HFF-Myc (cell line): ENCODE measurements around the gene SLC22A4.

ENCODE experiments used
- DNase-seq: peaks from one replicate; pipeline ENCODE4 v3.0.0-alpha.2; 2011; ENCODE audit warnings: low read depth; ENCODE audit errors: extremely low read depth
- H3K4me3 ChIP-seq: replicated peaks from 2 replicates; pipeline ENCODE4 v1.5.1; 2011; ENCODE audit warnings: low read depth, mild to moderate bottlenecking, control low read depth, low read length
- CTCF ChIP-seq: IDR thresholded peaks from 2 replicates; pipeline ENCODE4 v1.5.1; 2012; ENCODE audit warnings: mild to moderate bottlenecking, low read depth, low read length, control low read depth; ENCODE audit errors: missing control alignments

SLC22A4 gene

DNA sequence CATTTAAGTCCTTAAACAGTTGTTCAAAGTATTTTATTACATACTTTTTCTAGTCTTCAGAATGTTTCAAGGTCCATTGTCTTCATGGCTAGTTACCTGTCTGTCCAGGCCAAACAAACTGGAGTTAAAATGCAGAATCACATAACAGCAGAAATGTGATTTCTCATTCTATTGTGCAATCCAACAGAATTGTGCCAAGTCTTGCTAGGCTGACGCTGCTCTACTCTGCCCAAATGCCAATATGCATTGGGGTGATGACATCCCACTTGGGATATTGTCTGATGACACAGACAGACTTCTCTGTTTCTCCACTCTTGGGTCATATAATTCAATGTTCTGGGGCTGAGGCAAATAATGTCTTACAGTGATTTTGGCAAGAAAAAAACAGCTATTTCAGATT is 70.1 kb downstream of the SLC22A4 start:
- no peak for DNase-seq
- H3K4me3 ChIP-seq = no peak overlapping the region
- no peak for TF ChIP-seq CTCF

DNA sequence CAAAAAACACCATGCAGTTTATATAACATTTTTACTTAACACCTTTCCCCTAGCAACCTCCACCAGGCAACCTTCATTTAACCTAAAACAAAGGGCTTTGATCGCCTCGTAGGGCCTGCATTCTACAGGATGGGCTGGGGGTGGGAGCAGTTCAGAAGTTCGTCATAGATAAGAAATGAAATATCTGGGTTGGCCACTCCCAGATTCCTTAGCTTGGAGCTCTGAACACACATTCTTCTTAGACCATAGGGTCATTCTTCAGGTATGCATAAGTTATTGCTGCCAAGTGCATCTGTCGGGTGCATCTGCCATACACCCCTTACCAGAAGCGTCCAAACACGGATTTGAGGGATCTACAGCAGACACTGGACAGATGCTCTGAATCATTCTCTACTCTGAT is 71.0 kb downstream of the SLC22A4 start:
- H3K4me3 ChIP-seq = no peak overlapping the region
- no peak for DNase-seq
- TF ChIP-seq CTCF = no peak

- H3K4me3 ChIP-seq = no peak overlapping the region
- DNase-seq = no peak
- TF ChIP-seq CTCF = no peak
These were observed 74.0 kb downstream of the SLC22A4 start for GRCh38 chr5:132368186-132368585.

DNA sequence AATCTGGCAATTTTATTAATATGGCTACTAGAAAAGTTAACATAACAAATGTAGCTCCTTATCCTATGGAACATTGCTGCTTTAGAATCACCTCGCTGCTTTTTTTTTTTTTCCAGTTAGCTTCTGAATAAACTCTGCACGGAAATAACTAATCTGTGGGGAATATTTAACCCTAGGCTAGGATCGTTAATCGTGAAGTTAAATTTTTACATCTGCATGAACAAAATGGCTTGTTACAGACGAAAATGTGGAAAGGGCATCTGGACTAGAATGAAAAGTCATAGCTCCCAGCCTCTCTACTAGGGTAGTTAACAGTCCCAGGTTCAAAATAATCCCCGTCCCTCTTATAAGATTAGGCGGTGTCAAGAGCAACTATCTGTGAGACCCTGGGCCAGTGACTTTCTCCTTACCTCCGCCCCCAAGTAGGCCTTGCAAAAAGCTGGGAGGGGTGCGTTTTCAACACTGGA is 74.8 kb downstream of the SLC22A4 start:
- peak overlapping the region; percentile 57 for H3K4me3 ChIP-seq
- DNase-seq = no peak
- TF ChIP-seq CTCF = no peak

DNA sequence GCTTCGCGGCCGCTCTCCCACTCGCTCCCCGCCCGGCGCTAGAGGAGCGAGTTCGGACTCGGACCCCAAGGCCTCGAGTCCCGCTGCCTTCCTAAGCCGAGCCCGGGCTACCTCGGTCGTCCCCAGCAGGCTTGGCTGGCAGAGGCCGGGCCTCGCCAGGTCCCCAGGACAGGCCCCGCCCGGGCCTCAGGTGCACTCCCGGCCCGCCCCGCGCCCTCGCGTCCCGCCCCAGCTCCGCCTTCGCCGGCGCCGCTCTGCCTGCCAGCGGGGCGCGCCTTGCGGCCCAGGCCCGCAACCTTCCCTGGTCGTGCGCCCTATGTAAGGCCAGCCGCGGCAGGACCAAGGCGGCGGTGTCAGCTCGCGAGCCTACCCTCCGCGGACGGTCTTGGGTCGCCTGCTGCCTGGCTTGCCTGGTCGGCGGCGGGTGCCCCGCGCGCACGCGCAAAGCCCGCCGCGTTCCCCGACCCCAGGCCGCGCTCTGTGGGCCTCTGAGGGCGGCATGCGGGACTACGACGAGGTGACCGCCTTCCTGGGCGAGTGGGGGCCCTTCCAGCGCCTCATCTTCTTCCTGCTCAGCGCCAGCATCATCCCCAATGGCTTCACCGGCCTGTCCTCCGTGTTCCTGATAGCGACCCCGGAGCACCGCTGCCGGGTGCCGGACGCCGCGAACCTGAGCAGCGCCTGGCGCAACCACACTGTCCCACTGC is 75.4 kb downstream of the SLC22A4 start, which contains the start of gene SLC22A5:
TSS of gene SLC22A5 (plus strand) at position 237 of the 707 bp plus-strand sequence. CDS start at position 500, 263 bp downstream.
- TF ChIP-seq CTCF = no peak
- H3K4me3 ChIP-seq = peak within 1 kb of the TSS; percentile 57
- no peak for DNase-seq

GRCh38 chr5:132370181-132370970 is 76.2 kb downstream of the SLC22A4 start:
- H3K4me3 ChIP-seq = peak overlapping the region; percentile 57
- no peak for TF ChIP-seq CTCF
- DNase-seq = no peak
